Measurements from ENCODE around the gene CHMP4B.

Gene CHMP4B

DNA sequence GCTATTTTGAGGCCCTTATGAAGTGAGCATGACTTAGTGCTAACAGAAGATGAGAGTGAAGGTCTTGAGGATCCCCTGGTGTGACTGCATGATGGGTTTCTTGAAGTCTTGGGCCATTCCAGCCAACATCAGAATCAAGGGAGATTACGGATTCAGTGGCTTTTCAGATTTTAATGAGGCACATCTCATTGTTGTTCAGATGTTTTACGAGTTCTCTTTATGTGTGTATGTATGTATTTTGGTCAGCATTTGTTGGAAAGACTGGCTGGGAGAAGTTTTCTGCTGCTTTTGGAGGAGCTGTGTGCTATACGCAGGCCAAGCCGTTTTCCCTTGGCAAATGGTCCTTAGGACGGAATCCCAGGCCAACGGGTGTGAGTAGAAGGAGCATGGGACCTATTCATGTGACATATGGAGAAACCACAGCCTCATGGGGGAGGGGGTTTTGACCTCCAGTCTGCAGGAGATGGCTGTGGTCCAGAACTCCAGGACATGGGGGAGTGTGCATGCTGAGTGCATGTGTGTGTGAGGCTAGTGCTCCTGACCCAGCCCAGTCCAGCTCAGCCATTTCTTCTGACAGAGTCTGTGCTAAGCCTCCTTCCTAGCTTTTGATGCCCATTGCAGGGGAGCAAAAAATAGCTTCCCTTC lies 35.3 kb downstream of the CHMP4B start:
- TF ChIP-seq, protein P1, sequence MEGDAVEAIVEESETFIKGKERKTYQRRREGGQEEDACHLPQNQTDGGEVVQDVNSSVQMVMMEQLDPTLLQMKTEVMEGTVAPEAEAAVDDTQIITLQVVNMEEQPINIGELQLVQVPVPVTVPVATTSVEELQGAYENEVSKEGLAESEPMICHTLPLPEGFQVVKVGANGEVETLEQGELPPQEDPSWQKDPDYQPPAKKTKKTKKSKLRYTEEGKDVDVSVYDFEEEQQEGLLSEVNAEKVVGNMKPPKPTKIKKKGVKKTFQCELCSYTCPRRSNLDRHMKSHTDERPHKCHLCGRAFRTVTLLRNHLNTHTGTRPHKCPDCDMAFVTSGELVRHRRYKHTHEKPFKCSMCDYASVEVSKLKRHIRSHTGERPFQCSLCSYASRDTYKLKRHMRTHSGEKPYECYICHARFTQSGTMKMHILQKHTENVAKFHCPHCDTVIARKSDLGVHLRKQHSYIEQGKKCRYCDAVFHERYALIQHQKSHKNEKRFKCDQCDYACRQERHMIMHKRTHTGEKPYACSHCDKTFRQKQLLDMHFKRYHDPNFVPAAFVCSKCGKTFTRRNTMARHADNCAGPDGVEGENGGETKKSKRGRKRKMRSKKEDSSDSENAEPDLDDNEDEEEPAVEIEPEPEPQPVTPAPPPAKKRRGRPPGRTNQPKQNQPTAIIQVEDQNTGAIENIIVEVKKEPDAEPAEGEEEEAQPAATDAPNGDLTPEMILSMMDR (IDR thresholded peaks at IDR 0.05; ENCODE audit: low read depth, low read length) = no peak
- no peak overlapping the region for H3K4me3 ChIP-seq (ENCODE audit: low read depth, low read length)

DNA sequence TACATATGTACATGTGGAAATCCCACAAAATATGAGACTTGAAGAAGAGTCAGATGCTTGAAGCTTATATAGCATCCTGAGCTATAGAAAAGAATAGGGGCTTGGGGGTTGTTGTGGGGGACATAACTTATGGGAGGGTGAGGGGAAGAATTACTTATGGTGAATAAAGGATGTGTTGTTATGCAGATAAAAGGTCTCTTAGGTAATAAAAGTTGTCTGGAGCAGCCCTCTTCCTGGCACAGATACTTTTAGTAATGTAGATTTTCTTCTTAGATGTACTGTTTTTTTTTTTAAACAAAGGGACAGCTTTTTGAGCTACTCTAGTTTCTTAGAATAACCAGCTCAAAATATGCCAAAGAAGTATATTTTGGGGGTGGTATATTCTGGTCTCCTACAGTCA lies 35.9 kb downstream of the CHMP4B start:
- no peak overlapping the region for H3K4me3 ChIP-seq (ENCODE audit: low read depth, low read length)
- TF ChIP-seq, protein P1 (IDR thresholded peaks at IDR 0.05; ENCODE audit: low read depth, low read length) = no peak

DNA sequence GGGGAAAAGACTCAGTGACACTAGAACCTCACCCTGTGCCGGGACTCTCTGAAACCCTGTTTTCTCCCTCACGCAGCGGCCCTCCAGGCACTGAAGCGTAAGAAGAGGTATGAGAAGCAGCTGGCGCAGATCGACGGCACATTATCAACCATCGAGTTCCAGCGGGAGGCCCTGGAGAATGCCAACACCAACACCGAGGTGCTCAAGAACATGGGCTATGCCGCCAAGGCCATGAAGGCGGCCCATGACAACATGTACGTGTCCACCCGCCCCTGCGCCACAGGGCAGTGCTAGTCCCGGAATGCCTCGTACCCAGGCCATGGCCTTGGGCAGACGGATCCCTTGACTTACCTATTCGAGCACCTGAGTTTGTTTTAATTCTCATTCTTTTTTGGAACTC lies 37.2 kb downstream of the CHMP4B start:
- no peak overlapping the region for H3K4me3 ChIP-seq (ENCODE audit: low read depth, low read length)
- TF ChIP-seq, protein P1 (IDR thresholded peaks at IDR 0.05; ENCODE audit: low read depth, low read length) = no peak

DNA sequence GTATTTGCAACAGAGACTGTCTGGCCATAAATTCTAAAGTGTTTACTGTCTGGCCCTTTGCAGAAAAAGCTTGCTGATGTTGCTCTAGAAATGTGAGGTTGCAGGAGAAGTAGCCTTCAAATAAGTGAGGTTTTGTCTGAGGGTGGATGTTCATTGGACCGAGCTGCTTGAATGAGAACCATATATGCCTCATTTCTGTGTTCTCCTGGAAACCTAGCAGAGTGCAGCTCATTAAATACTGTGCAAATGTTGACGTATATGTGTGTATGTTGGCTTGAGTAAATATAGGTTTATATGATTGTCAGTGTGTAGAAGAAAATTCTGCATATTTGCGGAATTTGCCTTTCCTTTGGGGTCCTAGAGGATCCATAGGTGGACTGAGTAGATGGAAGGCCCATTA lies 39.0 kb downstream of the CHMP4B start:
- TF ChIP-seq, protein P1 (IDR thresholded peaks at IDR 0.05; ENCODE audit: low read depth, low read length) = no peak

DNA sequence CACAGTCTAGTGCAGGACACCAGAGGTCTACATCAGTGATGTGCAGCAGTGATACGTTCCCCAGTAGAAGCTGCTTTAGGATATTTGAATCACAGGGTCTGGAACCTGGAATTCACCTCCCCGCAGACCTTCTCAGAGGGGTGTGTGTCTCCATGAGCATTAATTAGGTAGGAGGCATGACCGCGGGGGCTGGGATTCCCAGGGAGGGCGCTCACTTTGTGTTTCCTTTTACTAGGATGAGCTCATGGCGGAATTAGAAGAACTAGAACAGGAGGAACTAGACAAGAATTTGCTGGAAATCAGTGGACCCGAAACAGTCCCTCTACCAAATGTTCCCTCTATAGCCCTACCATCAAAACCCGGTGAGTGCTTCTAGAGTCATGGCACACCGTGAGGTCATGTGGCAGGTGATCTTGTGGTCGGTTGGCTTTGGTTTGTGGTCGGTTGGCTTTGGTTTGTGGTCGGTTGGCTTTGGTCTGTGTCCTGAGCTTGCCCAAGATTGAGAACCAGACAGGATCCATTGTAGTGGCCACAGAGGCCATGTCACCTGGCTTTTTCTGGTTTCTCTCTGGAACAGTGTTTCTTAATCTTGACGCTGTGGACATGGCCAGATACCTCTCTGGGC lies 40.8 kb downstream of the CHMP4B start:
- TF ChIP-seq, protein P1 (IDR thresholded peaks at IDR 0.05; ENCODE audit: low read depth, low read length) = no peak
- no peak overlapping the region for H3K4me3 ChIP-seq (ENCODE audit: low read depth, low read length)

More for the DNA sequence above, 39.0 kb downstream of the CHMP4B start:
- H3K4me3 ChIP-seq (ENCODE audit: low read depth, low read length) = no peak overlapping the region

DNA sequence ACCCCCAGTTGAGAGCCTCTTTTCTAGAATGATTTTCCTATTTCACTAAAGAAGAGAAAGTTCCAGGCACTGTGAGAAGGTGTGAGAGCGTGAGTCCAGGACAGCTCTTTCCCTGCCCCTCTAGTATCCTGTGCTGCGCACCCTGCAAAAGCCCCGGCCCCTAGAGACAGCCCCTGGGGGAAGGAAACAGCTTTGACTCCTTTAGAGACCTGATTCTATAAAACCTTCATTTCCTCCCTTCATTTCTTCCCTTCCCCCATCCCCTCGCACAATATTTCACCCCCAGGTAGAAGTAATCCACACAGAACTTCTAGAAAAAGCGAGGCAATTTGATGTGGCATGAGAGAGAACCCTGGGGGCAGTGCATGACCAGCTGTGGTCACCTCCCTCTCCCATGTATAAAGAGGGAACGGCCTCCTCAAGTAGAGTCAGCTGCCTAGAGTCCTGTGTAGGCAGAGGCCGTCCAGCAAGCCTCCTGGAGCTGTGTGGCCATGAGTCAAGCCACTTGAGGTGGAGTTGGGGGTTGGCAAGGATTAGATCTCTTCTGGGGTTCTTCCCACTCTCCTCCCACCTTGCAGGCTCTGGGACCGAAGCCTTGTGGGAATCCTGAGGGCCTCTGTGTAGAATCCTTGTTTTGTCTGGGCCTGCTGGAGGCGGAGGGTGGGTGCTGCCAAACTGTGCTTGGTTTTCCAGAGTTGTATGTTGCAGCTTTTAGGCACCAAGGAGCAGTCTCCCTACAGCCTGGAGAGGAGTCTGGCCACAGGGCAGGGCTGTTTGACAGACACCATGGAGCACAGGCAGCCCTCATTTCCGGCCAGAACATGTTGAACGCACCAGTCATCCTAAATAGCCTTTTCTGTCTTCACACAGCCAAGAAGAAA lies 41.7 kb downstream of the CHMP4B start:
- TF ChIP-seq, protein P1 (IDR thresholded peaks at IDR 0.05; ENCODE audit: low read depth, low read length) = no peak

DNA sequence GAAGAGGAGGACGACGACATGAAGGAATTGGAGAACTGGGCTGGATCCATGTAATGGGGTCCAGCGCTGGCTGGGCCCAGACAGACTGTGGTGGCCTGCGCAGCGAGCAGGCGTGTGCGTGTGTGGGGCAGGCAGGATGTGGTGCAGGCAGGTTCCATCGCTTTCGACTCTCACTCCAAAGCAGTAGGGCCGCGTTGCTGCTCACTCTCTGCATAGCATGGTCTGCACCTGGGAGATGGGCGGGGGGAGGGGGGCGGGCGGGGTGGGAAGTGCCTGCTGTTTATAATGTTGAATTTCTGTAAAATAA lies 42.3 kb downstream of the CHMP4B start:
- TF ChIP-seq, protein P1 (IDR thresholded peaks at IDR 0.05; ENCODE audit: low read depth, low read length) = no peak
- H3K4me3 ChIP-seq (ENCODE audit: low read depth, low read length) = no peak overlapping the region

More for the DNA sequence above, 41.7 kb downstream of the CHMP4B start:
- no peak overlapping the region for H3K4me3 ChIP-seq (ENCODE audit: low read depth, low read length)
